K562 (cell line): Measurements from ENCODE around the gene PYDC1. TPM values are rescaled to one million over a fixed set of nuclear protein-coding genes. Genes with fewer than 3 reads are reported as not detected.

Experiments used
- ARNT ChIP-seq, 2 experiments: fragments of 450-650 bp; IDR thresholded peaks; 2 replicates each; pipeline ENCODE4 v1.6.1; 2016; ENCODE audit warnings: mild to moderate bottlenecking in 1 of 2
- CHD4 ChIP-seq: fragments of 200-600 bp; sonication (generic); IDR thresholded peaks from 3 replicates; pipeline ENCODE4 v1.6.1; 2012; ENCODE audit warnings: low read depth, mild to moderate bottlenecking, mixed read lengths, low read length, inconsistent platforms; ENCODE audit not compliant: insufficient read depth, insufficient replicate concordance, poor library complexity, severe bottlenecking
- DIDO1 ChIP-seq: fragments of 450-650 bp; IDR thresholded peaks from 2 replicates; pipeline ENCODE4 v1.6.1; 2016; ENCODE audit warnings: low read depth, missing biosample characterization, missing genetic modification characterization
- EHMT2 ChIP-seq: fragments of 450-650 bp; IDR thresholded peaks from 2 replicates; pipeline ENCODE4 v1.6.1; 2018; ENCODE audit warnings: antibody characterized with exemption
- FOS ChIP-seq: IDR thresholded peaks from 3 replicates; pipeline ENCODE4 v1.6.1; 2011; ENCODE audit not compliant: insufficient read length; ENCODE audit errors: extremely low read depth
- MCM5 ChIP-seq: fragments of 450-650 bp; IDR thresholded peaks from 2 replicates; pipeline ENCODE4 v1.6.1; 2016; ENCODE audit warnings: low read depth
- PCBP1 ChIP-seq: fragments of 200-400 bp; formaldehyde crosslinking; IDR thresholded peaks from 2 replicates; pipeline ENCODE4 v1.6.1; 2018; ENCODE audit warnings: mild to moderate bottlenecking, low read depth, low read length; ENCODE audit not compliant: poor library complexity, severe bottlenecking
- PML ChIP-seq: IDR thresholded peaks from 2 replicates; pipeline ENCODE4 v1.6.1; 2012; ENCODE audit warnings: low read length, inconsistent platforms
- PRPF4 ChIP-seq: fragments of 200-400 bp; formaldehyde crosslinking; IDR thresholded peaks from one replicate; pipeline ENCODE4 v1.6.1; 2017; ENCODE audit warnings: low read length, low read depth, mild to moderate bottlenecking; ENCODE audit not compliant: insufficient read depth, poor library complexity, severe bottlenecking
- RFX1 ChIP-seq: fragments of 450-650 bp; IDR thresholded peaks from 2 replicates; pipeline ENCODE4 v1.6.1; 2016; ENCODE audit warnings: mild to moderate bottlenecking, moderate library complexity
- SMARCB1 ChIP-seq: IDR thresholded peaks from 2 replicates; pipeline ENCODE4 v1.6.1; 2011; ENCODE audit warnings: improper control_type of control experiment, low read depth; ENCODE audit not compliant: insufficient read length
- SOX6 ChIP-seq: fragments of 450-650 bp; IDR thresholded peaks from 2 replicates; pipeline ENCODE4 v1.6.1; 2014; ENCODE audit warnings: mild to moderate bottlenecking
- polyA plus RNA-seq, 8 experiments: library from polyadenylated mRNA; depleted of rRNA in 4 of 8; stranded (reverse) in 5 of 8; unstranded in 3 of 8; fragments of >200 nt; fragmentation: Nextera tagmentation in 2 of 8; fragmentation: Illumina TruSeq in 1 of 8; extraction: Ambion mirVana in 2 of 8; extraction: Trizol in 1 of 8; gene quantifications; 2 replicates each; pipeline versions ENCODE4 v1.2.1 to v1.2.3, GENCODE V29; 2011 to 2014; ENCODE audit warnings: inconsistent platforms in 1 of 8, missing spikeins in 1 of 8
- total RNA-seq, 7 experiments: library from RNA; depleted of rRNA in 6 of 7; stranded (reverse); fragments of >200 nt in 6 of 7; fragmentation: Illumina TruSeq in 2 of 7; extraction: Trizol in 2 of 7; gene quantifications; 2 replicates each; pipeline versions ENCODE4 v1.2.1 to v1.2.3, GENCODE V29; 2011 to 2021; ENCODE audit warnings: low replicate concordance in 1 of 7
- TF ChIP-seq, protein P1 (sequence below), 2 experiments: fragments of 450-650 bp; formaldehyde crosslinking in 1 of 2; IDR thresholded peaks; 2 replicates each; pipeline versions ENCODE4 v1.4.0 to v1.6.1; 2014 to 2020; ENCODE audit warnings: mild to moderate bottlenecking in 2 of 2, borderline replicate concordance in 1 of 2, low read depth in 1 of 2
- TF ChIP-seq, protein P2 (sequence below): fragments of 450-650 bp; IDR thresholded peaks from 2 replicates; pipeline ENCODE4 v1.6.1; 2016; ENCODE audit warnings: mild to moderate bottlenecking

The PYDC1 gene
- total and polyA plus RNA-seq, 9 of the 15 experiments (the other 6 are each of a cell fraction or from before 2014, with no cell fraction given) = not detected

DNA sequence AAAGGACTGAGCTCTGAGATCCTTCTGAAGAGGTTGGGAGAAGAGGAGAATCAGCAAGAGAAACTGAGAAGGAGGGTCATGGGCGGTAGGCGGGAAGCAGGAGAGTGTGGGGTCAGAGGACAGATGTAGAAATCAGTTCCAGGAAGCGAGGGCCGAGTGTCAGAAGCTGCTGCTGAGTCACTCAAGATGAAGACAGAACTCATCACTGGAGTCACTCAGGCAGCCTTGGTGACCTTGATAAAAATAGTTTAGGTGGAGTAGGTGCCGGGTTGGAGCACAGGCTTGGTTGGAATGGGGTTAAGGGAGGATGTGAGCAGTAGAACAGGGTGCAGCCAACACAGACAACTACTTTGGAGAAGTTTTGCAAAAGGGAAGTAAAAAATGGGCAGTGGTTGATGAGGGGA is 36.7 kb upstream of the PYDC1 start (continued):
- TF ChIP-seq, protein P1, sequence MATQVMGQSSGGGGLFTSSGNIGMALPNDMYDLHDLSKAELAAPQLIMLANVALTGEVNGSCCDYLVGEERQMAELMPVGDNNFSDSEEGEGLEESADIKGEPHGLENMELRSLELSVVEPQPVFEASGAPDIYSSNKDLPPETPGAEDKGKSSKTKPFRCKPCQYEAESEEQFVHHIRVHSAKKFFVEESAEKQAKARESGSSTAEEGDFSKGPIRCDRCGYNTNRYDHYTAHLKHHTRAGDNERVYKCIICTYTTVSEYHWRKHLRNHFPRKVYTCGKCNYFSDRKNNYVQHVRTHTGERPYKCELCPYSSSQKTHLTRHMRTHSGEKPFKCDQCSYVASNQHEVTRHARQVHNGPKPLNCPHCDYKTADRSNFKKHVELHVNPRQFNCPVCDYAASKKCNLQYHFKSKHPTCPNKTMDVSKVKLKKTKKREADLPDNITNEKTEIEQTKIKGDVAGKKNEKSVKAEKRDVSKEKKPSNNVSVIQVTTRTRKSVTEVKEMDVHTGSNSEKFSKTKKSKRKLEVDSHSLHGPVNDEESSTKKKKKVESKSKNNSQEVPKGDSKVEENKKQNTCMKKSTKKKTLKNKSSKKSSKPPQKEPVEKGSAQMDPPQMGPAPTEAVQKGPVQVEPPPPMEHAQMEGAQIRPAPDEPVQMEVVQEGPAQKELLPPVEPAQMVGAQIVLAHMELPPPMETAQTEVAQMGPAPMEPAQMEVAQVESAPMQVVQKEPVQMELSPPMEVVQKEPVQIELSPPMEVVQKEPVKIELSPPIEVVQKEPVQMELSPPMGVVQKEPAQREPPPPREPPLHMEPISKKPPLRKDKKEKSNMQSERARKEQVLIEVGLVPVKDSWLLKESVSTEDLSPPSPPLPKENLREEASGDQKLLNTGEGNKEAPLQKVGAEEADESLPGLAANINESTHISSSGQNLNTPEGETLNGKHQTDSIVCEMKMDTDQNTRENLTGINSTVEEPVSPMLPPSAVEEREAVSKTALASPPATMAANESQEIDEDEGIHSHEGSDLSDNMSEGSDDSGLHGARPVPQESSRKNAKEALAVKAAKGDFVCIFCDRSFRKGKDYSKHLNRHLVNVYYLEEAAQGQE (IDR thresholded peaks at IDR 0.05; ENCODE audit: borderline replicate concordance) = no peak; the same call in 1 of the 2 replicates
- TF ChIP-seq, protein P1 (CRISPR knock-in tag; IDR thresholded peaks at IDR 0.05; ENCODE audit: low read depth) = no peak
- TF ChIP-seq PCBP1 = no peak
- TF ChIP-seq RFX1 = no peak
- TF ChIP-seq, protein P2, sequence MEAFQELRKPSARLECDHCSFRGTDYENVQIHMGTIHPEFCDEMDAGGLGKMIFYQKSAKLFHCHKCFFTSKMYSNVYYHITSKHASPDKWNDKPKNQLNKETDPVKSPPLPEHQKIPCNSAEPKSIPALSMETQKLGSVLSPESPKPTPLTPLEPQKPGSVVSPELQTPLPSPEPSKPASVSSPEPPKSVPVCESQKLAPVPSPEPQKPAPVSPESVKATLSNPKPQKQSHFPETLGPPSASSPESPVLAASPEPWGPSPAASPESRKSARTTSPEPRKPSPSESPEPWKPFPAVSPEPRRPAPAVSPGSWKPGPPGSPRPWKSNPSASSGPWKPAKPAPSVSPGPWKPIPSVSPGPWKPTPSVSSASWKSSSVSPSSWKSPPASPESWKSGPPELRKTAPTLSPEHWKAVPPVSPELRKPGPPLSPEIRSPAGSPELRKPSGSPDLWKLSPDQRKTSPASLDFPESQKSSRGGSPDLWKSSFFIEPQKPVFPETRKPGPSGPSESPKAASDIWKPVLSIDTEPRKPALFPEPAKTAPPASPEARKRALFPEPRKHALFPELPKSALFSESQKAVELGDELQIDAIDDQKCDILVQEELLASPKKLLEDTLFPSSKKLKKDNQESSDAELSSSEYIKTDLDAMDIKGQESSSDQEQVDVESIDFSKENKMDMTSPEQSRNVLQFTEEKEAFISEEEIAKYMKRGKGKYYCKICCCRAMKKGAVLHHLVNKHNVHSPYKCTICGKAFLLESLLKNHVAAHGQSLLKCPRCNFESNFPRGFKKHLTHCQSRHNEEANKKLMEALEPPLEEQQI = no peak
- no peak for TF ChIP-seq PRPF4
- TF ChIP-seq CHD4 = no peak
- peak in 1 of 2 experiments; percentile 83; a peak in 1 of 4 replicates for TF ChIP-seq ARNT (IDR thresholded peaks at IDR 0.05)
- no peak for TF ChIP-seq SMARCB1
- peak; percentile 82 for TF ChIP-seq SOX6
- TF ChIP-seq MCM5 = no peak
- no peak for TF ChIP-seq PML
- TF ChIP-seq EHMT2 = peak; percentile 90
- TF ChIP-seq FOS = peak; percentile 39
- TF ChIP-seq DIDO1 (tag) = no peak
